ENCODE results near the gene TOX2.

TOX2 gene

DNA sequence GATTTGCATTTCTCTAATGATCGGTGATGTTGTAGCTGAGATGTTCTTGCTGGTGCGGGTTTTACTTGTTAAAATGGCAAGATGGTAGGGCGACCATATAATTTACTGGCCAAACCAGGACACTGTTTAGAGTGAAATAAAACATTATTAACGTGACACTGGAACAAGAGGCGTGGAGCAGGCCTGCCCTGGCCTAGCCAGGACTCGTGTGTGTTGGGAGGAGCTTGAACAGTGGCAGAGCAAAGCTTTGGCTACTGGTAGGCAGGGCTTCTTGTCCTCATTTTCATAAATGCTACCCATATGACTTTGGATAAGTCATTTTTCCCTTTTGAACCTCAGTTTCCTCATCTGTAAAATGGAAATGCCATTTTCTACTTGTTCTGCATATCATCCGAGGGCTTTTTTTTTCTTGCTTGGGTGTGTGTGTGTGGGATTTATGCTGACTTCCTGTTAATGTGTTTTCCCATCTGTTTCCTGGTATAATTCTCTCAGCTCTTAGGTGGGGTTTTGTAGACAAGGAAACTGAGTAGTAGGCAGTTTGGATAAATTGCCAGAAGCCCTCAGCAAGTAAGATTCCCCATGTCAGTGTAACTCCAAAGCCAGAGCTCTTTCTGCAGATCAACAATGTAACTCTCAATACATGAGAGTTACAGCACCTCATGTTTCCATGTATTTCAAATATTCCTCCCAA is 81.7 kb downstream of the TOX2 start:
- no peak for DNase-seq (ENCODE audit: low read depth in 2 of 2)

DNA sequence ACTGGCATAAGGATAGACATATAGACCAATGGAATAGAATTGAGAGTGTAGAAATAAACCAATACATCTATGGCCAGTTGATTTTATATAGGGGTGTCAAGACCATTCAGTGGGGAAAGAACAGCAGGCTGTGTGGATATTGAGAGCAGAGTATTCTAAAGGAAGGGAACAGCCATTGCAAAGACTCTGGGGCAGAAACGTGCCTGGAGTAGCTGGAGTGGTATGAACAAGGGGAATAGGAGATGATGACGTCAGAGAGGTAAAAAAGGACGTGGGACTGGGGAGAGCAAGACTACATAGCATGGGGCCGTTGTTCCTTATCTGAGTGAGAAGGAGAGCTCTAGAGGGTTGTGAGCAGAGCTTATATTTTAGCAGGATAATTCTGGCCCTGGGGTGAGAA is 85.2 kb downstream of the TOX2 start:
- no peak for DNase-seq (ENCODE audit: low read depth in 2 of 2)

- no peak for DNase-seq (ENCODE audit: low read depth in 2 of 2)
Measured at GRCh38 chr20:44001667-44002596, 87.3 kb downstream of the TOX2 start.

DNA sequence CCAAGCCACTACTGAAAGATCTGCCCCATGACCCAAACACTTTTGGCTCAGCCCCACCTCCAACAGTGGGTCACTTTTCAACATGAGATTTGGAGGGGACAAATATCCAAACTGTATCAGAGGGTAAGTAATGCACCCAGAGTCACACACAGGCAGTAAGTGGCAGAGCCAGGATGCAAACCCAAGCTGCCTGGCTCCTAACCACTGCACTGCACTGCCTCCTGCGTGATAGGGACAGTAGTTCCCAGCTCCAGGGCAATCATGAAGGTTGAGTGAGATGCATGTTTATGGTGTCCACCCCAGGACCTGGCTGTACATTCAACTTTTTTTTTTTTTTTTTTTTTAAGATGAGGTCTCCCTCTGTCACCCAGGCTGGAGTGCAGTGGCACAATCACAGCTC is 88.2 kb downstream of the TOX2 start:
- no peak for DNase-seq (ENCODE audit: low read depth in 2 of 2)

DNA sequence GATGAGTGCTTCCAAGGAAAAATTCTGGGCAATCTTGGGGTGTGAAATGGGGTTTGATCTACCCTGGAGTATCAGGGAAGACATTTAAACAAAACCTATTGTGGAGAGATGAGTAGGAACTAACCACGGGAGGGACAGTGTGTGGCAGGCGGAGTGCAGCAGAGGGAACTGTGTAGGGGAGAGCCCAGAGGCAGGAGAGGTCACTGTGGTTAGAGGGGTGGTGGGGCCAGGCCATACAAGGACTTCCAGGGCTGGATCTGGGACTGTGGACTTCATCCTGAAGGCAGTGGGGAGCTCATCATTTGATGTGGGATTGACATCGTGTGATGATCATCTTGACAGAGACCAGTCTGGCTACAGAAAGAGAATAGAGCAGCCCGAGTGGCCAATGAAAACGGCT is 89.0 kb downstream of the TOX2 start:
- DNase-seq (ENCODE audit: low read depth in 2 of 2) = no peak

GRCh38 chr20:44004306-44004915 is 89.8 kb downstream of the TOX2 start:
- DNase-seq (ENCODE audit: low read depth in 2 of 2) = no peak

- DNase-seq (ENCODE audit: low read depth in 2 of 2) = no peak
Measured at GRCh38 chr20:44005661-44006060, 91.0 kb downstream of the TOX2 start.

- no peak for DNase-seq (ENCODE audit: low read depth in 2 of 2)
Measured at GRCh38 chr20:44006126-44006525, 91.5 kb downstream of the TOX2 start.

DNA sequence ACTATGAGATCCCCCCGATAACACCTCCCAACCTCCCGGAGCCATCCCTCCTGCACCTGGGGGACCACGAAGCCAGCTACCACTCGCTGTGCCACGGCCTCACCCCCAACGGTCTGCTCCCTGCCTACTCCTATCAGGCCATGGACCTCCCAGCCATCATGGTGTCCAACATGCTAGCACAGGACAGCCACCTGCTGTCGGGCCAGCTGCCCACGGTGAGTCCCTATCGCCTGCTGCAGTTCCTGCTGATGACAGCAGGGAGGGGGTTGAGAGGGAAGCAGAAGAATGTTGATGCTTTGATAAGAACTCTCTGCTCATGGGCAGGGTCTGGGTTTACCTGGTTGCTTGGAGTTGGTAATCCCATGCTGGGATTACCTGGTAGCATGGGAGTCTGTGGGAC is 91.9 kb downstream of the TOX2 start:
- no peak for DNase-seq (ENCODE audit: low read depth in 2 of 2)

- DNase-seq (ENCODE audit: low read depth in 2 of 2) = no peak
Measured at GRCh38 chr20:44008806-44009678, 94.4 kb downstream of the TOX2 start.

DNA sequence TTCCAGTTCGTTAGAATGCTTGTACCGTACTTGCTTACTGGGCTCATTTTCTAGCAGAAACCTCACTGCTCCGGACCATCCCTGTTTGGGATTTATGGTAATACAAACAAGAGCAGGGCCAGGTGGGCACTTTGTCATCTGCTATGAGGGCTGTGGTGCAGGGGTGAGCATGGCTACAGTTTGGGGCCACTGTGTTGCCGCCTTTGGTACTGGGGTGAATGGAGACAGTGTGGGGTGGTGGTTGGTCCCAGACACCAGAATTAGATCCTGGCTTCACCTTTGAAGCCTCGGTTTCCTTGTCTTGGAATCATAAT is 95.0 kb downstream of the TOX2 start:
- no peak for DNase-seq (ENCODE audit: low read depth in 2 of 2)

- no peak for DNase-seq (ENCODE audit: low read depth in 2 of 2)
Measured at GRCh38 chr20:44010162-44010704, 95.6 kb downstream of the TOX2 start.

- no peak for DNase-seq (ENCODE audit: low read depth in 2 of 2)
Measured at GRCh38 chr20:44011251-44011940, 96.7 kb downstream of the TOX2 start.

GRCh38 chr20:44012466-44013226 is 98.0 kb downstream of the TOX2 start:
- DNase-seq (ENCODE audit: low read depth in 2 of 2) = no peak

GRCh38 chr20:44014807-44015732 is 100.4 kb downstream of the TOX2 start:
- no peak for DNase-seq (ENCODE audit: low read depth in 2 of 2)

- DNase-seq (ENCODE audit: low read depth in 2 of 2) = no peak
Measured at GRCh38 chr20:44015733-44016103, 101.1 kb downstream of the TOX2 start.

DNA sequence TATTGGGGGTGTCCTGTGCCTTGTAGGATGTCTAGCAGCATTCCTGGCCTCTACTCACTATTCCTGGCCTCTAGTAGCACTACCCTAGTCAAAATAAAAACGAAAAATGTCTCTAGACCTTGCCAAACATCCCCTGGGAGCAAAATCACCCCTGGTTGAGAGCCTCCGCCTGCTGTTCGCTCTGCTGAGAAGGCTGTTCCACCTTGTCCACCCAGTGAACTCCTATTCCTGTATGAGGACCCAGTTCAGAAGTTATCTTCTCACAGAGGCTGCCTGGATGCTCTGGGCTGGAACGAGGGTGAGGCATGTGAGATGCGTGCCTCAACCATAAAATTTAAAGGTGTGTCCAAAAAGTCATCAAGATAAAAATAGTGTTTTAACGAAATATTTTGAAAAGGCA is 101.9 kb downstream of the TOX2 start:
- no peak for DNase-seq (ENCODE audit: low read depth in 2 of 2)

GRCh38 chr20:44017211-44017610 is 102.6 kb downstream of the TOX2 start:
- DNase-seq (ENCODE audit: low read depth in 2 of 2) = no peak

- DNase-seq (ENCODE audit: low read depth in 2 of 2) = no peak
Measured at GRCh38 chr20:44017905-44018258, 103.2 kb downstream of the TOX2 start.
